ENCODE results near the gene SIRT5.

The SIRT5 gene

DNA sequence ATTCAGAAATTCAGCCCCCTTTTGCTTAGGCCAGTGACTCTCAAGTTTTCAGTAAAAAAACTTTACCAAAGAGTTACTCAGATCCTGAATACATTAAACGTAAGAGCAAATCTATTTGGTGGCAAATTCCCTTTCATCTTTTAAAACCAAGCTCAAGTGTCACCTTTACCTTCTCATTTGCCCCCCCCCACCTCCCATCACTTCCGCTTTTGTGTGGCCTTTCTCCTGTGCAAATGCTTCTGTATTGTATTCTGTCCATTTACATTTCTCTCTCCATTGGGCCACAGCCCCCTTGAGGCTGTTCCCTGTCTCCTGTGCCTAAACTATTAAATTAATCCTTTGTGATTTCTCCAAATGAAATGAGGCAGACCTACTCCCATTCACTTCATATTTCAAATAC is 42.7 kb downstream of the SIRT5 start:
- peaks cover 44% of the 10 kb centered on the region for H3K36me3 ChIP-seq (ENCODE audit: control insufficient read depth, insufficient read depth, low read length)
- H3K27me3 ChIP-seq (replicated peaks; ENCODE audit: control insufficient read depth, insufficient read depth, low read length, poor library complexity, severe bottlenecking): no peaks in the 10 kb centered on the region
- no peaks in the 10 kb centered on the region for H3K9me3 ChIP-seq (ENCODE audit: control insufficient read depth, low read length)
- H3K27ac ChIP-seq (ENCODE audit: insufficient read depth, low read length, poor library complexity, severe bottlenecking): no peak overlapping the region
- no peak for DNase-seq
- H3K4me3 ChIP-seq (ENCODE audit: insufficient read depth, low read depth, low read length, poor library complexity, severe bottlenecking): no peak overlapping the region
- peaks cover 12% of the 10 kb centered on the region for H3K4me1 ChIP-seq (ENCODE audit: control insufficient read depth, insufficient read depth, low read length, poor library complexity, severe bottlenecking)

GRCh38 chr6:13624871-13625288 is 50.5 kb downstream of the SIRT5 start:
- Histone ChIP-seq H3K27ac (ENCODE audit: insufficient read depth, low read length, poor library complexity, severe bottlenecking) (no peak overlapping the region), H3K4me3 (ENCODE audit: insufficient read depth, low read depth, low read length, poor library complexity, severe bottlenecking) (no peak overlapping the region), H3K36me3 (ENCODE audit: control insufficient read depth, insufficient read depth, low read length) (peaks cover 56% of the 10 kb centered on the region), H3K4me1 (ENCODE audit: control insufficient read depth, insufficient read depth, low read length, poor library complexity, severe bottlenecking) (no peaks in the 10 kb centered on the region), H3K27me3 (replicated peaks; ENCODE audit: control insufficient read depth, insufficient read depth, low read length, poor library complexity, severe bottlenecking) (no peaks in the 10 kb centered on the region), H3K9me3 (ENCODE audit: control insufficient read depth, low read length) (no peaks in the 10 kb centered on the region)
- DNase-seq: no peak

DNA sequence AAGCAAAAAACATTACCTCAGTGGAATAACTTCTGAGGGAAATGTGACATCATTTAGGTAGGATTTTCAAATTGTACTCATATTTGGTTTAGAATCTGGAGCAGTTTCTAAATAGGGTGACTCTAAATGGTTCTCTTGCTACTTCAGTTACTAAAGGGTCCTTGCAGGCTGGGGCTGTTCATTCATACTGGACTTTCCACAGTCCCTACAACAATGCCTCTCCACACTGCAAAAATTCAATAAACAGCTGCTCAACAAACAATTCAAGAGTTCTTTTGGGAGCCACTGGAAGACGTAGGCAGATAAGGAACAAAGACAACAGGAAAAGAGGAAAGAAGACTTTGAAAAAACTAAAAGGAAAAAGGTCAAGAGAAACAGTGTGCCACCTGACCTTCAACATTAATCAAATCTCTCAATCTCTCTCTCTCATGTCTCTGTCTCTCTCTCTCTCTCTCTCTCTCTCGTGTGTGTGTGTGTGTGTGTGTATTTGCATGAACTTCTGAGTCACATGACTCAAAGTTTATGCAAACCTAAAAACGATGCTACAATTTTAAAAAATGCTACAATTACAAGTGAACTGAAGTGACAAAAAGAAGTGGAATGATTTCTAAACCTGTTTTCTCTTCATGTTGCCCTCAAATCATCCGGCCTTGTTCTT is 55.2 kb downstream of the SIRT5 start:
- no peak for DNase-seq
- H3K9me3 ChIP-seq (ENCODE audit: control insufficient read depth, low read length): no peaks in the 10 kb centered on the region

DNA sequence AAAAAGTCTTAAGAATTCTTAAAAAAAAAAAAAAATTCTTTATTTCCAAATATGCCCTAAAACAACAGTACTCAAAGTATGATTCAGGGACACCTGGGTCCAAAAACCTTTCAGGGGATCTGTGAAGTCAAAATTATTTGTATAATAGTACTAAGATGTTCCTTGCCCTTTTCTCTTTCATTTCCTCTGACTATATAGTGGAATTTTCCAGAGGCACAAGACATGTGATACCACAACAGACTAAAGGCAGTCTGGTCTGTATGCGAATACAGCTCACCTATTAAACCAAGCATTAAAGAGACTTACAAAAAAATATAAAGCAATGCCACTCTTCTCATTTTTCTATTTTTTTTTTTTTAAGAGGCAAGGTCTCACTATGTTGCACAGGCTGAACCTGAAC is 56.1 kb downstream of the SIRT5 start:
- Histone ChIP-seq H3K4me3 (ENCODE audit: insufficient read depth, low read depth, low read length, poor library complexity, severe bottlenecking) (no peak overlapping the region), H3K27me3 (replicated peaks; ENCODE audit: control insufficient read depth, insufficient read depth, low read length, poor library complexity, severe bottlenecking) (no peaks in the 10 kb centered on the region), H3K9me3 (ENCODE audit: control insufficient read depth, low read length) (no peaks in the 10 kb centered on the region), H3K36me3 (ENCODE audit: control insufficient read depth, insufficient read depth, low read length) (peaks cover 27% of the 10 kb centered on the region), H3K27ac (ENCODE audit: insufficient read depth, low read length, poor library complexity, severe bottlenecking) (no peak overlapping the region), H3K4me1 (ENCODE audit: control insufficient read depth, insufficient read depth, low read length, poor library complexity, severe bottlenecking) (no peaks in the 10 kb centered on the region)
- DNase-seq: no peak

More for the DNA sequence above, 55.2 kb downstream of the SIRT5 start:
- H3K4me3 ChIP-seq (ENCODE audit: insufficient read depth, low read depth, low read length, poor library complexity, severe bottlenecking): no peak overlapping the region
- H3K27me3 ChIP-seq (replicated peaks; ENCODE audit: control insufficient read depth, insufficient read depth, low read length, poor library complexity, severe bottlenecking): no peaks in the 10 kb centered on the region
- H3K27ac ChIP-seq (ENCODE audit: insufficient read depth, low read length, poor library complexity, severe bottlenecking): no peak overlapping the region
- no peaks in the 10 kb centered on the region for H3K4me1 ChIP-seq (ENCODE audit: control insufficient read depth, insufficient read depth, low read length, poor library complexity, severe bottlenecking)
- H3K36me3 ChIP-seq (ENCODE audit: control insufficient read depth, insufficient read depth, low read length): peaks cover 28% of the 10 kb centered on the region

DNA sequence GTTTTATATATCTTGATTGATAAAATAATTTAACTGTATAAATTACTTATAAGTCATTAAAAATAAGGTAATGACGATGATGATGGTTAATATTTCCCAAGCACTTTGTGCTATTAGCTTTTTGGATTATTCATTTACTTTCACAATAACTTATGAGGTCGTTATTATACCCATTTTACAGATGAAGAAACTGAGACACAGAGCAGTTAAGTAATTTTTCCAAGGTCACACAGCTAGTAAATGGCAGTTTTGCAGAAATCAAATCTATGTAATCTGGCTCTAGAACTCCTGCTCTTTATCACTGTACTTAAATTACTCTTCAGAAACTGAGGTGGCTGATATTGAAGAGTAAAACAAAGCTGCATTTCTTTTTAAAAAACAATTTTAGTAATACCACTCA is 58.9 kb downstream of the SIRT5 start:
- Histone ChIP-seq H3K36me3 (ENCODE audit: control insufficient read depth, insufficient read depth, low read length) (peaks cover 22% of the 10 kb centered on the region), H3K27ac (ENCODE audit: insufficient read depth, low read length, poor library complexity, severe bottlenecking) (no peak overlapping the region), H3K27me3 (replicated peaks; ENCODE audit: control insufficient read depth, insufficient read depth, low read length, poor library complexity, severe bottlenecking) (no peaks in the 10 kb centered on the region), H3K9me3 (ENCODE audit: control insufficient read depth, low read length) (no peaks in the 10 kb centered on the region), H3K4me1 (ENCODE audit: control insufficient read depth, insufficient read depth, low read length, poor library complexity, severe bottlenecking) (peaks cover 7% of the 10 kb centered on the region), H3K4me3 (ENCODE audit: insufficient read depth, low read depth, low read length, poor library complexity, severe bottlenecking) (no peak overlapping the region)
- no peak for DNase-seq

- Histone ChIP-seq H3K9me3 (ENCODE audit: control insufficient read depth, low read length) (no peaks in the 10 kb centered on the region), H3K27ac (ENCODE audit: insufficient read depth, low read length, poor library complexity, severe bottlenecking) (no peak overlapping the region), H3K4me1 (ENCODE audit: control insufficient read depth, insufficient read depth, low read length, poor library complexity, severe bottlenecking) (peaks cover 7% of the 10 kb centered on the region), H3K4me3 (ENCODE audit: insufficient read depth, low read depth, low read length, poor library complexity, severe bottlenecking) (no peak overlapping the region), H3K36me3 (ENCODE audit: control insufficient read depth, insufficient read depth, low read length) (peaks cover 20% of the 10 kb centered on the region), H3K27me3 (replicated peaks; ENCODE audit: control insufficient read depth, insufficient read depth, low read length, poor library complexity, severe bottlenecking) (no peaks in the 10 kb centered on the region)
- DNase-seq: no peak
These were observed 61.7 kb downstream of the SIRT5 start for GRCh38 chr6:13635948-13636658.

DNA sequence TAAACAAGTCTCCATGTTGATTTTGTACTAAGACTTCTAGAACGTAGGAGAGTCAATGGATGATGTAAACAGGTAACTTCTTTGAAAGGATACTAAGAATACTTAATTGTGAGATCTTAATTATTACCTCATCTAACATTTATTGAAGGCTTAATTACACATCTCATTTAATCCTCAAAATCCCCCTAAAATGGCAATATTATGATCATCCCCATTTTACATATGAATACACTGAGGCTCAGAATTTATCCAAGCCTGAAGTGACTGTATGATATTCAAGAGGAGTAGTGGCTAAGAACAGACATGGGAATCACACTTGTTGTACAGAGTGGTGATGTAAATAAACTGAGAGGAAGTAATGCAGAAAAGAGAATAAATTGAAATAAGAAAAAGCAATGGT is 63.6 kb downstream of the SIRT5 start:
- Histone ChIP-seq H3K36me3 (ENCODE audit: control insufficient read depth, insufficient read depth, low read length) (peaks cover 6% of the 10 kb centered on the region), H3K9me3 (ENCODE audit: control insufficient read depth, low read length) (no peaks in the 10 kb centered on the region), H3K4me1 (ENCODE audit: control insufficient read depth, insufficient read depth, low read length, poor library complexity, severe bottlenecking) (peaks cover 7% of the 10 kb centered on the region), H3K27ac (ENCODE audit: insufficient read depth, low read length, poor library complexity, severe bottlenecking) (no peak overlapping the region), H3K4me3 (ENCODE audit: insufficient read depth, low read depth, low read length, poor library complexity, severe bottlenecking) (no peak overlapping the region), H3K27me3 (replicated peaks; ENCODE audit: control insufficient read depth, insufficient read depth, low read length, poor library complexity, severe bottlenecking) (no peaks in the 10 kb centered on the region)
- no peak for DNase-seq

DNA sequence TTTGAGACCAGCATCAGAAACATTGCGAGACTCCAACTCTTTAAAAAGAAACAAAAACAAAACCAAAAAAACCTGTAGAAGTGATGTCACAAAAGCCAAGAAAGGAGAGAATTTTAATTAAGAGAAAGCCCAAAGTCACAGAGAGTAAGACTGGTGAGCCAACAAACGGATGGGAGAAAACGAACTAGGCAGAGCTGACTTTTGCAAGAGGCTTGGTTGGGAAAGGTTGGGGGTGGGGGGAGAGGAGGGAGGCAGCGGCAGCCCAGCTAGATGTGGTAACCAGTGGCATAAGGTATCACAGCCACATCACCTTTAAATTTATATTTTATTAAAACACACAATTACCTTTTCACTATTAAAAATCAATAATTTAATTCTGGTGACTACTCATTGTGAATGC is 64.2 kb downstream of the SIRT5 start:
- Histone ChIP-seq H3K36me3 (ENCODE audit: control insufficient read depth, insufficient read depth, low read length) (peaks cover 10% of the 10 kb centered on the region), H3K27ac (ENCODE audit: insufficient read depth, low read length, poor library complexity, severe bottlenecking) (no peak overlapping the region), H3K27me3 (replicated peaks; ENCODE audit: control insufficient read depth, insufficient read depth, low read length, poor library complexity, severe bottlenecking) (no peaks in the 10 kb centered on the region), H3K9me3 (ENCODE audit: control insufficient read depth, low read length) (no peaks in the 10 kb centered on the region), H3K4me1 (ENCODE audit: control insufficient read depth, insufficient read depth, low read length, poor library complexity, severe bottlenecking) (peaks cover 7% of the 10 kb centered on the region), H3K4me3 (ENCODE audit: insufficient read depth, low read depth, low read length, poor library complexity, severe bottlenecking) (no peak overlapping the region)
- no peak for DNase-seq

DNA sequence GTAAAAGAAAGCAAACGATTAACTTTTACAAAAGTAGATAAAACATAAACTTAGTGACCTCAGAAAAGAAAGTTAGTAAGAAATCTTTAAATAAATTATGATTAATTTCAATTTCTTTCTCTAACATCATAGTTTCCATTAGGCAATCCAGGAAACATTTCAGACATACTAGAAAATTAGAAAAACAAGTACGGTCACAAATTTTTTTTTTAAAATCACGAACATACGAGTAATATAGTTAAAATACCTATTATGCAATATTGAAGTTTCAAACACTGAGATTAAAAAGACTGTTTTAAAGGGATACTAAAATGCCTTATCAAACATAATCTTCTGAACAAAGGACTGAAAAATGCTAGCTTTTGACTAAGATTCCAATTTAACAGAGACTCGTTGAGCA is 66.9 kb downstream of the SIRT5 start:
- Histone ChIP-seq H3K36me3 (ENCODE audit: control insufficient read depth, insufficient read depth, low read length) (peaks cover 17% of the 10 kb centered on the region), H3K4me1 (ENCODE audit: control insufficient read depth, insufficient read depth, low read length, poor library complexity, severe bottlenecking) (peaks cover 5% of the 10 kb centered on the region), H3K9me3 (ENCODE audit: control insufficient read depth, low read length) (no peaks in the 10 kb centered on the region), H3K27me3 (replicated peaks; ENCODE audit: control insufficient read depth, insufficient read depth, low read length, poor library complexity, severe bottlenecking) (no peaks in the 10 kb centered on the region), H3K27ac (ENCODE audit: insufficient read depth, low read length, poor library complexity, severe bottlenecking) (no peak overlapping the region), H3K4me3 (ENCODE audit: insufficient read depth, low read depth, low read length, poor library complexity, severe bottlenecking) (no peak overlapping the region)
- DNase-seq: no peak

- no peak overlapping the region for H3K4me3 ChIP-seq (ENCODE audit: insufficient read depth, low read depth, low read length, poor library complexity, severe bottlenecking)
- peaks cover 11% of the 10 kb centered on the region for H3K36me3 ChIP-seq (ENCODE audit: control insufficient read depth, insufficient read depth, low read length)
- H3K9me3 ChIP-seq (ENCODE audit: control insufficient read depth, low read length): no peaks in the 10 kb centered on the region
- no peaks in the 10 kb centered on the region for H3K27me3 ChIP-seq (replicated peaks; ENCODE audit: control insufficient read depth, insufficient read depth, low read length, poor library complexity, severe bottlenecking)
- H3K4me1 ChIP-seq (ENCODE audit: control insufficient read depth, insufficient read depth, low read length, poor library complexity, severe bottlenecking): no peaks in the 10 kb centered on the region
- no peak overlapping the region for H3K27ac ChIP-seq (ENCODE audit: insufficient read depth, low read length, poor library complexity, severe bottlenecking)
- no peak for DNase-seq
These were observed 68.7 kb downstream of the SIRT5 start for GRCh38 chr6:13643125-13643524.

Measured in effector memory CD4-positive, alpha-beta T cell (primary cell).